Activated CD4-positive, CD25-positive, alpha-beta regulatory T cell treated with anti-CD3 and anti-CD28 coated beads, Interleukin-2, amount 50 U/mL, for 24 hours (primary cell): ENCODE results near the gene CIDEC.
"Not testable (repeated sequence)": the region's sequence is repeated elsewhere in the genome, so short reads cannot be mapped to it uniquely, and the experiment has no call there.

Source experiments
- ATAC-seq, 2 donors: fragments of 150-1000 bp; cut with Tn5 transposase; one replicate each; pipeline ENCODE4 v1.10.0; 2021; ENCODE audit warnings: mild to moderate bottlenecking in 1 of 2, moderate library complexity in 1 of 2

The CIDEC gene

DNA sequence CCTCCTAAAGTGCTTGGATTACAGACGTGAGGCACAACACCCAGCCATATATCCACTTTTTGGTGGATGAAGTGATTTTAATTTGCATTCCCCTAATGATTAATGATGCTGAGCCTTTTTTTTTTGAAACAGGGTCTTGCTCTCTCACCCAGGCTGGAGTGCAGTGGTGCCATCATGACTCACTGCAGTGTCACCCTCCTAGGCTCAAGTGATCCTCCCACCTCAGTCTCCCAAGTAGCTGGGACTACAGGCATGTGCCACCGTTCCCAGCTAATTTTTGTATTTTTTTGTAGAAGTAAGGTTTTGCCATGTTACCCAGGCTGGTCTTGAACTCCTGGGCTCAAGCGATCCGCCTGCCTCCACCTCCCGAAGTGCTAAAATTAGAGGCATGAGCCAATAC is 8.0 kb downstream of the CIDEC start:
- not testable (repeated sequence) for ATAC-seq

GRCh38 chr3:9870978-9871377 is 9.1 kb downstream of the CIDEC start:
- no peak for ATAC-seq

DNA sequence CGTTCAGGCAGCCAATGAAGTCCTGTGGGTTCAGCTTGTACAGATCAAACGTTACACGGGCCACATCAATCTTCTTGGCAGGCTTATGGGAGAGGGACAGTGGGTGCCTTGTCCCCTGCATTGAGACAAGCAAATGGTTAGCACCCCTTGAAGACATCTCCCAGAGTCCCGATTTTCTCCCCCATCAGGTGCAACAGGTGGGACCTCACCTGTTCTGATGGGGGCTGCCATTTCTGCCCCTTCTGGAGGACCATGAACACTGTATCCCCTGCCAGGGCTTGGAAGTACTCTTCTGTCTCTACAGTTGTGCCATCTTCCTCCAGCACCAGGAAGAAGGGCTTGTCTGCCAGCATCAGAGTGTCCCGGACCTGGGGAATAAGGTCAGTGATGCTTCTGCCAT is 10.1 kb downstream of the CIDEC start:
- ATAC-seq = no peak

GRCh38 chr3:9867106-9867505 is 12.9 kb downstream of the CIDEC start:
- ATAC-seq = no peak

DNA sequence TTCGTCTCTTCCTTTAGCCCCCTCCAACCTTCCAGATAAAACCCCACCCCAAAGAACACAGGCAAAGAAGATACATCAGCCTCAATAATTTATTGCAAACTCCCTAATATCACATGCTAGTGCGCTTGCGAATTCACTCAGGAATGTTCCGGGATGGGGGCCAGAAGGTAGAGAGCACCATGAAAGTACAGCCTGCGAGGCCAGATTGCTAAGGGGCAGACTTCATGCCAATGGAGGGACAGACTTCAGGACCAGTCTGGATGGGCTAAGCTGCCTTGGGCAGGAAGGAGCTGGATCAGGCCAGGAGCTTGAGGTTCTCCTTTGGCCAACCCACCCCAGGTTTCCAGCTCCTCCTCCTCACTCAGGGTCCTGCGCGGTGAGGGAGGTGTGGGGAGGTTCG is 13.4 kb downstream of the CIDEC start:
- no peak for ATAC-seq

GRCh38 chr3:9865125-9865637 is 14.9 kb downstream of the CIDEC start:
- ATAC-seq = not testable (repeated sequence)

DNA sequence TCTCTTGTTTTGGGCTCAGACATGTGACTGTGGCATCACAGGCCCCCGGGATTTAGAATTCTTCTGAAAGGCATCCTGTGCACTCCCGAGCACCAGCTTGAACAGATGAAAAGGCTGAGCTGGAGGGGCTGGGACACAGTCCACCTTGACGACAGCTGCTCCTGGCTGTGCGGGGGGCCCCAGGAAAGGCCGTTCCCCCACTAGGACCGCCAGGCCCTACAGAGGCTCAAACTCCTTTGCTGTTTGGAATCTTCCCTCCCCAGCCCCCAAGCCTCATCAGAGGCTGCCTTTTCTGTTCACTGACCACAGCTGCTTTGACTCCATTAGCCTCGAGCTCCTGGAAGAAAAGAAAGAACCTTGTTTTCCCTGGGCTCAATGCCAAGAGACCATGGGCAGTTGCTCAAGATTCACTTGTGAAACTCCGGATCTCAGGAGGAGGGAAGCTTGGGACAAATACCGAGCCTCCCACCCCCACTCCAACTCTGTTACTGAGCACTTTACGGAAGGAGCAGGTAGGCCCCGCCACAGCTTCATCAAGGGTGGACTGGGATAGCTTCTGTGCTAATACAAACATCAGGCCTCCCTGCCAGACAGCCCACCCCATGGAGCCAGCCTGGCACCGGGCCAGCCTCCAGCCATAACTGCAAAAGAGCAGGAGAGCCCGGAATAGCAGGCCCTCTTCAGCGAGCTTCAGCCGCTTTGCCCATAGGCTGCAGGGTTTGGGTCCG is 15.7 kb downstream of the CIDEC start:
- ATAC-seq = no peak

- no peak for ATAC-seq
These were observed 16.8 kb downstream of the CIDEC start for GRCh38 chr3:9863058-9863772.

- peak; percentile 72 to 77 for ATAC-seq
These were observed 17.5 kb downstream of the CIDEC start for GRCh38 chr3:9862391-9863057.

DNA sequence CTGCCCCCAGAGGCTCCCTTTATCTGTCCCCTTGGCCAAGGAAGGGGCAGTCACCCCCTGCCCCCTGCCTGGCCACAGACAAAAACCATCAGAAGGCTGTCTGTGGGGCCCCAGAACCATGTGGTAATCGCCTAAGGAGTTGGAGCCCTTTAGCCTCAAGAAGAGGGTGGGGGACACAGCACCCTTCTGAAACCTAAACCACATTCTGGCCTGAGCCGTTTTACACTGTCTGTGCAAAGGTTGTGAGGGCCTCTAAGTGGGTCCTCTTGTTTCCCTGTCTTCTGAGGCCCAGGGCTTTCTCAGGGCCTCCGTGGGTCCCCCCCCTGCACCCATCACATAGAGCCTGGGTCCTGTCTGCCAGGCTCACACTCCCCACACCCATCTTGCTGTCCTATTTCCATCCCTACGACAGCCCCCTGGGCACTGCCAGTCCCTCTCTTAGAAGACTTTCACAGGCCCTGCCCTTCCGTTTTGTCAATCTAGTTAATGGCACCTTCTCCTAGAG is 18.4 kb downstream of the CIDEC start:
- no peak for ATAC-seq

- no peak for ATAC-seq
These were observed 18.9 kb downstream of the CIDEC start for GRCh38 chr3:9861201-9861600.

GRCh38 chr3:9859530-9860025 is 20.5 kb downstream of the CIDEC start:
- no peak for ATAC-seq

DNA sequence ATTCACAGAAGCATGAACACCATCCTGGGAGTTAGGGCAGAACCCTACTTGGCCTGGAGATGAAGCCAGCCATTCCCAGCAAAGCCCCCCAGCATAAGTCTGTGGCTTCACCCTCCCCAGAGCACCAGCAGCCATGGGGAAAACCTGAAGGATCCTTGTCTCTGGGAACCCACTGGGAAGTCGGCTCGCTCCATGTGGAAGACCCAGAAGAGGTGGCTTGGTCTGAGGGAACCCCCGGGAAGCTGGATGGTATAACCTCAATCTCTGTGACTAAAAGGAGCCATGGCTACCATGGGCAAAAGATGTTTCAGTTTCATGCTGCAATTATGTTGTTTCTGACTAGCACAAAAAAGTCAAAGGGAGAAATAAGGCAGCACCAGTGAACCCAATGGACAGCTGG is 24.5 kb downstream of the CIDEC start:
- ATAC-seq = no peak

- not testable (repeated sequence) for ATAC-seq
These were observed 25.6 kb downstream of the CIDEC start for GRCh38 chr3:9854291-9854940.

DNA sequence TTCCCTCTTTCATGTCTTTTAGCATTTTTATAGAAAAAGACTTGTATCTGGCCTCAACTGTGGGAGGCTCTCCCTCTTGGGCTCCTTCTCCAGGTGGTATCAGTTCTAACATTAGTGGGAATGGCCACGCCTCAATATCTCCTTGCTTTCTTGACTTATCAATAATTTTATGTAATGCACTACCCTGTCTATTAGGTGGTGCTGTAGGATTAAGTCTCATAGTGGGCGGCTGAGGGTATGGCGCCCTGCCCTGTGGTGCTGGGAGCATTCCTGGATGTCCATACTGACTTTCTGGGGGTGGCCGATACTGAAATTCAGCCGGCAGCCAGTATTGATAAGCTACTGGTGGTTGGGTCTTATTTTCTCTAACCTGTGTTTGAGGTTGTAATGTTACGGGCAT is 27.5 kb downstream of the CIDEC start:
- ATAC-seq = no peak

DNA sequence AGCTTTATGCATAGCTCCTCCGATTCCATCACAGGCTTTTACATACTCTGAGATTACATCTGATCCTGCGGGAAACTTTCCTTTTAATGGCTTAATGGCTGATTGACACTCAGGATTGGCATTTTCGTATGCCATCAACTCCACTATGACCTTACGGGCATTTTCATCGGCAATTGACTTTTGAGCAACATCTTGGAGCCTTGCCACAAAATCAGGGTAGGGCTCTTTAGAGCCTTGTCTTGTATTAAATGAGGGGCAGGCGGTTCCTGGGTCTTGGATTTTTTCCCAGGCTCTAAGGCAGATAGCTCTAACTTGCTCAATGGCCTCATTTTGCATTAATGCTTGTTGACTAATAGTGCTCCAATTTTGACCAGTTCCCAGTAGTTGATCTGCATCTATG is 28.1 kb downstream of the CIDEC start:
- ATAC-seq = not testable (repeated sequence)

DNA sequence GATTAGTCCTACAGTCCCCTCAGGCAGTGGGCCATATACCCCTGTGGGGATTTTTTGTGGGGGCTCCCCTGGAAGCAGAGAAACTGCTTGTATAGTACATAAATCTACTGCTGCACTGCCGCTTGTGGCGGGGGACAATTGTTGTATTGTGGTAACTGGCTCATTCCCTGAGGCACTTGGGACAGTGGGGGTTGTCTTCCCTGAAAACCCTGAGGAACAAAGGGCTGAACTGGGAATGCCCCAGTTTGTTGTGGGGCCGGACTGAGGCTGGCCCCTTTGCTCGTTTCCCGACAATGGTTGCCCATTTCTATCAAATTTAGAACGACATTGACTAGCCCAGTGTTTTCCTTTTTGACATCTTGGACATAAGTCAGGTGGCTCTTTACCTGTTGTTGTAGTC is 28.7 kb downstream of the CIDEC start:
- not testable (repeated sequence) for ATAC-seq

DNA sequence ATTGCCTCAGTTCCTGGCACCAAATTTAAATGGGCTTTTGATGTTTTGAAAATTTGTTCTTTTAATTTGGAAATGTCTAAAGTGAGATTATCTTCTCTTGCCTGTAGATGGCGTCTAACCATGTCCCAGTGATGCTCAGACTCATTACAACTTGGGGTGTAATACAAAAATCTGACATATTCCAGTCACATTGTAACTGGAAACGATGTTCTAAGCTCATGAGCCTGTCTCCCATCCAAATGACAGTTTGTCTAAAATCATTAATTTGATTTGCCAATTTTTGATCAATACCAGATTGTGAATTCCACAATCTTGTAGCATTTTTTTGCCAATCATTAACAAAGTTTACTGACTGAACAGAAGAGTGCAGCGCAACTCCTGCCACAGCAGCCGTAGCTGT is 31.2 kb downstream of the CIDEC start:
- not testable (repeated sequence) for ATAC-seq

GRCh38 chr3:9847870-9848269 is 32.2 kb downstream of the CIDEC start:
- ATAC-seq = not testable (repeated sequence)

DNA sequence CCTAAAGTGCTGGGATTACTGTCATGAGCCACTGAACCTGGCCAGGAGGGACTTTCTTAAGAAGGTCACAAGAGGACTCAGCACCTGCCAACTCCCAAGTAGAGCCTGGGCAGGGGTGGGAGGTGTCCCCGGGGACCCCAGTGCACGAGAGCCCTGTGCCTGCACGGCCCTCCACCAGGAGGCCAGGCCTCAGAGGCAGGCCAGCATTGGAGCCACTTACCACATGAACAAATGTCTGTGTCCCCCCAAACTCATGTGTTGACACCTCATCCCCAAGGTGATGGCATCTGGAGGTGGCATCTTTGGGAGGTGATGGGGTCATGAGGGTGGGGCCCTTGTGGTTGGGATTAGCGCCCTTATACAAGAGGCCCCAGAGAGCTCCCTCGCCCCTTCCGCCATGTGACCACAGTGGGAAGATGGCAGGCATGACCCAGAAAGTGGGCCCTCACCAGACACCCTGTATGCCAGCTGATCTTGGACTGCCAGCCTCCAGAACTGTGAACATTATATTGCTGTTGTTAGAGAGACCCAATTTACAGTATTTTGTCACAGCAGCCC is 33.0 kb downstream of the CIDEC start:
- no peak for ATAC-seq

GRCh38 chr3:9846231-9846630 is 33.8 kb downstream of the CIDEC start:
- no peak for ATAC-seq

DNA sequence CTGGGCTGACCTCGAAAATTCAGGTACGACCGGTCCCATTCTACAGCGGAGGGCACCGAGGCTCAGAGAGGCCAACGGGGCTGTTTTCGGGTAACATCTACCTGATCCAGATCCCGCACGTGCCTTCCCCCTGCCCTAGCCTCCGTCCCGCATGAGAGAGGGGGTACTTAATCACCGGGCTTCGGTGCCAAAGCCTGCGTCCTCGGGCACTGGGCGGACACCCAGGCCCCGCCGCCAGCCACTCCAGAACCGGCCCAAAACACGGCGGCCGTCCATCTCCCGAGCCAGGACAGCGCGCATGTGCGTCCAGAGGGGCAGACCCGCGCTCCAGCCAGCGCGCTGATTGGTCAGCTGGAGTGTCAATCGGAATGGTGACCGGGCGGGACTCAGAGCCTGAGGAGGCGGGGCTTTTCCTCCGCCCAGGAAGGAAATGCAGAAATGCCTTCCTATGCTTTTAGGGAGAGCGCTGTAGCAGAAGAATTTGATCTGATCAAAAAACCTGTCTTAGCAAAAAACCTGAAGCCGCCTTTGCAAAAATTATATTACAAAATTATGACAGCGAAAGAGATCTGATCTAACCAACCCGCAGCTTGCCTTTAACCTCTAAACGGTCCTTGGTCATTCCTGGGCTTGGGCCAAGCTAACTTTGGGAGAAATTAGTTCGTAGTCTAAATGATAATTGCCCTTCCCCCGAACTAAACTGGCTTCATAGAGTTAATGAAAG is 36.2 kb downstream of the CIDEC start, which contains the start of gene RPUSD3:
TSS of gene RPUSD3 (minus strand) at position 294 of the 724 bp plus-strand sequence. CDS start at position 276, 18 bp downstream.
- ATAC-seq = peak; percentile 97 to 98
